Endothelial cell of umbilical vein (primary cell): ENCODE data around the gene CXCR2.

Experiments used
- CTCF ChIP-seq, 2 donors: IDR thresholded peaks; 1 replicate in 1 of 2; 2 replicates in 1 of 2; pipeline ENCODE4 v1.5.1; 2011; ENCODE audit warnings: low read length in 2 of 2, mild to moderate bottlenecking in 2 of 2, moderate library complexity in 2 of 2, control low read depth in 1 of 2, inconsistent platforms in 1 of 2, low read depth in 1 of 2; ENCODE audit not compliant: insufficient read depth in 1 of 2; ENCODE audit errors: extremely low read depth in 1 of 2
- EZH2 ChIP-seq: IDR thresholded peaks from 2 replicates; pipeline ENCODE4 v1.6.1; 2012; ENCODE audit warnings: borderline replicate concordance, low read depth, mild to moderate bottlenecking, moderate library complexity, low read length, inconsistent platforms; ENCODE audit not compliant: severe bottlenecking
- JUN ChIP-seq: IDR thresholded peaks from 2 replicates; pipeline ENCODE4 v1.6.1; 2011; ENCODE audit warnings: borderline replicate concordance, low read depth; ENCODE audit not compliant: insufficient read length, insufficient read depth
- MAX ChIP-seq: IDR thresholded peaks from 2 replicates; pipeline ENCODE4 v1.6.1; 2011; ENCODE audit not compliant: insufficient read depth, insufficient read length
- POLR2A ChIP-seq: IDR thresholded peaks from 2 replicates; pipeline ENCODE4 v1.6.1; 2012; ENCODE audit warnings: low read depth, mild to moderate bottlenecking, control low read depth, low read length

- TF ChIP-seq POLR2A: no peak
- TF ChIP-seq CTCF (IDR thresholded peaks at IDR 0.05; ENCODE audit: extremely low read depth in 1 of 2, insufficient read depth in 1 of 2, low read depth in 1 of 2, low read length in 2 of 2): no peak
- no peak for TF ChIP-seq MAX
- TF ChIP-seq JUN: no peak
- TF ChIP-seq EZH2: no peak
Measured at GRCh38 chr2:218146056-218146455, 20.2 kb downstream of the CXCR2 start.
